OCI-LY1 (cell line): Measurements from ENCODE around the gene ELMO1.

ENCODE experiments used
- H2AFZ ChIP-seq: fragments of 200-600 bp; sonication (generic), shearing (Covaris generic); 2 replicates; pipeline ENCODE4 v1.6.0; 2014; ENCODE audit warnings: antibody characterized with exemption, mild to moderate bottlenecking, low read length
- H3F3A ChIP-seq: fragments of 200-600 bp; sonication (generic), shearing (Covaris generic); 2 replicates; pipeline ENCODE4 v1.6.0; 2014; ENCODE audit warnings: mild to moderate bottlenecking, antibody characterized with exemption, low read length, moderate library complexity; ENCODE audit not compliant: insufficient read depth
- H3K27ac ChIP-seq: fragments of 200-600 bp; sonication (generic); 2 replicates; pipeline ENCODE4 v1.5.1; 2014; ENCODE audit warnings: low read length, mixed run types, mild to moderate bottlenecking, low read depth; ENCODE audit not compliant: poor library complexity, severe bottlenecking
- H3K27me3 ChIP-seq: fragments of 200-600 bp; sonication (generic); 2 replicates; pipeline ENCODE4 v1.6.0; 2014; ENCODE audit warnings: antibody characterized with exemption, mild to moderate bottlenecking, low read length, moderate library complexity; ENCODE audit not compliant: insufficient read depth
- H3K36me3 ChIP-seq: fragments of 200-600 bp; sonication (generic); 2 replicates; pipeline ENCODE4 v1.6.1; 2014; ENCODE audit warnings: mild to moderate bottlenecking, antibody characterized with exemption, low read length, moderate library complexity, mixed read lengths; ENCODE audit not compliant: insufficient read depth
- H3K4me1 ChIP-seq: fragments of 200-600 bp; sonication (generic); 2 replicates; pipeline ENCODE4 v1.5.1; 2014; ENCODE audit warnings: mild to moderate bottlenecking, low read length, moderate library complexity; ENCODE audit not compliant: insufficient read depth, severe bottlenecking
- H3K4me2 ChIP-seq: fragments of 200-600 bp; sonication (generic), shearing (Covaris generic); 2 replicates; pipeline ENCODE4 v1.6.1; 2014; ENCODE audit warnings: low read length
- H3K4me3 ChIP-seq: fragments of 200-600 bp; sonication (generic); 2 replicates; pipeline ENCODE4 v1.5.1; 2014; ENCODE audit warnings: low read length, low read depth, mild to moderate bottlenecking, mixed read lengths; ENCODE audit not compliant: poor library complexity, severe bottlenecking
- H3K79me2 ChIP-seq: fragments of 200-600 bp; shearing (Covaris generic); 2 replicates; pipeline ENCODE4 v1.6.1; 2016; ENCODE audit warnings: mixed run types, low read length, mixed read lengths; ENCODE audit not compliant: insufficient read depth
- H3K9ac ChIP-seq: fragments of 200-600 bp; sonication (generic), shearing (Covaris generic); 2 replicates; pipeline ENCODE4 v1.6.1; 2014; ENCODE audit warnings: mild to moderate bottlenecking, low read length, mixed read lengths
- H3K9me2 ChIP-seq: fragments of 200-600 bp; sonication (generic), shearing (Covaris generic); 2 replicates; pipeline ENCODE4 v1.6.1; 2014; ENCODE audit warnings: low read depth, mild to moderate bottlenecking, low read length, mixed read lengths
- H3K9me3 ChIP-seq: fragments of 200-600 bp; shearing (Covaris generic); 2 replicates; pipeline ENCODE4 v1.6.1; 2014; ENCODE audit warnings: low read length, mixed read lengths
- H4K20me1 ChIP-seq: fragments of 200-600 bp; sonication (generic), shearing (Covaris generic); 2 replicates; pipeline ENCODE4 v1.6.0; 2016; ENCODE audit warnings: mild to moderate bottlenecking, low read length; ENCODE audit not compliant: insufficient read depth
- CTCF ChIP-seq: fragments of 200-600 bp; sonication (generic), shearing (Covaris generic); IDR thresholded peaks from 2 replicates; pipeline ENCODE4 v1.5.1; 2017; ENCODE audit warnings: mild to moderate bottlenecking, antibody characterized with exemption, low read length, moderate library complexity, mixed read lengths
- EZH2 ChIP-seq: fragments of 200-600 bp; sonication (generic), shearing (Covaris generic); IDR thresholded peaks from 2 replicates; pipeline ENCODE4 v1.8.0; 2017; ENCODE audit warnings: borderline replicate concordance, mixed run types, mild to moderate bottlenecking, antibody characterized with exemption, low read length, moderate library complexity, mixed read lengths

Gene ELMO1

GRCh38 chr7:37007691-37008090 is 441.0 kb downstream of the ELMO1 start:
- Histone ChIP-seq H3K27me3 (no peaks in the 10 kb centered on the region), H3K79me2 (no peaks in the 10 kb centered on the region), H3K9ac (no peak overlapping the region), H3K4me3 (no peak overlapping the region), H3K9me3 (no peaks in the 10 kb centered on the region), H3K27ac (no peak overlapping the region), H4K20me1 (no peaks in the 10 kb centered on the region), H3K4me2 (no peak overlapping the region), H3F3A (no peaks in the 10 kb centered on the region), H3K4me1 (no peaks in the 10 kb centered on the region), H3K36me3 (peaks cover 79% of the 10 kb centered on the region), H2AFZ (no peak overlapping the region), H3K9me2 (no peaks in the 10 kb centered on the region)
- no peak for TF ChIP-seq CTCF
- no peak for TF ChIP-seq EZH2

DNA sequence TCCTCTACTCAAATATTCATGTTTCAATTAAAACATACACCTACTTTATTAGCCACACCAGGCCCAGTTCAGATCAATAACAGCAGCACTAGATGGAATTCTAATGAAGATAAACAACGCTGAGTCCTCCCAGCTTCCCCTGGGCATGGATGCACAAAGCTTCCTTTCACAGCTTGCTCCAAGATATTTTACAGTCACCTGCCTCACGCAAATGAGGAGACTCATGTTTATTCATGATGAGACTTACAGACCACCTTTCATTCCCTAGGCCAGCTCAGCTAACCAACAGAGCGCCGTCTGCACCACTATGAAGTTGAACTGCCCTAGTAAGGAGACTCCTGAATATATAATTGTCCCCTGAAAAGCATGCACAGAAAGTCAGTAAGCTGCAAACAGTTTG is 441.4 kb downstream of the ELMO1 start:
- H3K4me3 ChIP-seq, result no peak overlapping the region
- no peaks in the 10 kb centered on the region for H3F3A ChIP-seq
- no peak overlapping the region for H2AFZ ChIP-seq
- H3K9me2 ChIP-seq, result no peaks in the 10 kb centered on the region
- H3K4me1 ChIP-seq, result no peaks in the 10 kb centered on the region
- H4K20me1 ChIP-seq, result no peaks in the 10 kb centered on the region
- H3K9ac ChIP-seq, result no peak overlapping the region
- H3K36me3 ChIP-seq, result peaks cover 79% of the 10 kb centered on the region
- H3K27me3 ChIP-seq, result no peaks in the 10 kb centered on the region
- no peak overlapping the region for H3K27ac ChIP-seq
- H3K79me2 ChIP-seq, result no peaks in the 10 kb centered on the region
- no peak overlapping the region for H3K4me2 ChIP-seq
- H3K9me3 ChIP-seq, result no peaks in the 10 kb centered on the region
- TF ChIP-seq CTCF (no peak), EZH2 (no peak)

- Histone ChIP-seq H3F3A (no peaks in the 10 kb centered on the region), H3K9me3 (no peaks in the 10 kb centered on the region), H3K9me2 (no peaks in the 10 kb centered on the region), H2AFZ (no peak overlapping the region), H3K9ac (no peak overlapping the region), H3K27me3 (no peaks in the 10 kb centered on the region), H3K27ac (no peak overlapping the region), H3K36me3 (peaks cover 79% of the 10 kb centered on the region), H4K20me1 (no peaks in the 10 kb centered on the region), H3K4me2 (no peak overlapping the region), H3K4me1 (no peaks in the 10 kb centered on the region), H3K79me2 (no peaks in the 10 kb centered on the region), H3K4me3 (no peak overlapping the region)
- TF ChIP-seq CTCF (no peak), EZH2 (no peak)
These were observed 441.9 kb downstream of the ELMO1 start for GRCh38 chr7:37006764-37007163.
